NT2/D1 (cell line): ENCODE results near the gene PSMB5.
A peak's percentile ranks its signal among the peaks of the same experiment; 100 is the strongest.
"Not testable (repeated sequence)": the region's sequence is repeated elsewhere in the genome, so short reads cannot be mapped to it uniquely, and the experiment has no call there.

ENCODE experiments used
- DNase-seq: peaks from one replicate; pipeline ENCODE4 v3.0.0-alpha.2; 2011; ENCODE audit warnings: low read depth, low spot score
- H3K27me3 ChIP-seq: 2 replicates; pipeline ENCODE4 v1.6.0; 2011; ENCODE audit warnings: mild to moderate bottlenecking; ENCODE audit not compliant: insufficient read length, insufficient read depth
- H3K36me3 ChIP-seq: 2 replicates; pipeline ENCODE4 v1.6.1; 2011; ENCODE audit warnings: mild to moderate bottlenecking, low read length, mixed read lengths; ENCODE audit not compliant: insufficient read depth, insufficient read length
- H3K4me1 ChIP-seq: 2 replicates; pipeline ENCODE4 v1.5.1; 2011; ENCODE audit not compliant: insufficient read depth, insufficient read length
- H3K4me3 ChIP-seq: 2 replicates; pipeline ENCODE4 v1.5.1; 2011; ENCODE audit warnings: low read depth; ENCODE audit not compliant: insufficient read length
- H3K9ac ChIP-seq: 2 replicates; pipeline ENCODE4 v1.6.0; 2011; ENCODE audit warnings: low read depth; ENCODE audit not compliant: insufficient read length
- H3K9me3 ChIP-seq: 2 replicates; pipeline ENCODE4 v1.5.1; 2011; ENCODE audit warnings: mild to moderate bottlenecking, low read length; ENCODE audit not compliant: insufficient read depth
- SUZ12 ChIP-seq: IDR thresholded peaks from 2 replicates; pipeline ENCODE4 v1.6.1; 2011; ENCODE audit not compliant: insufficient read length, insufficient read depth; ENCODE audit errors: extremely low read depth
- YY1 ChIP-seq: IDR thresholded peaks from 2 replicates; pipeline ENCODE4 v1.6.1; 2011; ENCODE audit not compliant: insufficient read length, insufficient read depth
- ZNF274 ChIP-seq: IDR thresholded peaks from 2 replicates; pipeline ENCODE4 v1.6.1; 2011; ENCODE audit warnings: mild to moderate bottlenecking, low read depth, low read length

PSMB5 gene

GRCh38 chr14:23006544-23007419, 27.9 kb downstream of the PSMB5 start:
- TF ChIP-seq SUZ12 = no peak
- TF ChIP-seq ZNF274 = no peak
- TF ChIP-seq YY1 = peak; percentile 68
- Histone ChIP-seq H3K9me3 (no peaks in the 10 kb centered on the region), H3K27me3 (no peaks in the 10 kb centered on the region), H3K36me3 (no peaks in the 10 kb centered on the region), H3K4me3 (peak overlapping the region; percentile 78), H3K4me1 (no peaks in the 10 kb centered on the region), H3K9ac (peak overlapping the region; percentile 97)
- peak; percentile 90 for DNase-seq

- H3K4me3 ChIP-seq = peak overlapping the region; percentile 78
- H3K36me3 ChIP-seq = no peaks in the 10 kb centered on the region
- TF ChIP-seq YY1 (no peak), SUZ12 (no peak), ZNF274 (no peak)
- DNase-seq = no peak
- no peaks in the 10 kb centered on the region for H3K27me3 ChIP-seq
- H3K4me1 ChIP-seq = no peaks in the 10 kb centered on the region
- peak overlapping the region; percentile 97 for H3K9ac ChIP-seq
- H3K9me3 ChIP-seq = no peaks in the 10 kb centered on the region
Observed at GRCh38 chr14:23006188-23006534, 28.5 kb downstream of the PSMB5 start.

DNA sequence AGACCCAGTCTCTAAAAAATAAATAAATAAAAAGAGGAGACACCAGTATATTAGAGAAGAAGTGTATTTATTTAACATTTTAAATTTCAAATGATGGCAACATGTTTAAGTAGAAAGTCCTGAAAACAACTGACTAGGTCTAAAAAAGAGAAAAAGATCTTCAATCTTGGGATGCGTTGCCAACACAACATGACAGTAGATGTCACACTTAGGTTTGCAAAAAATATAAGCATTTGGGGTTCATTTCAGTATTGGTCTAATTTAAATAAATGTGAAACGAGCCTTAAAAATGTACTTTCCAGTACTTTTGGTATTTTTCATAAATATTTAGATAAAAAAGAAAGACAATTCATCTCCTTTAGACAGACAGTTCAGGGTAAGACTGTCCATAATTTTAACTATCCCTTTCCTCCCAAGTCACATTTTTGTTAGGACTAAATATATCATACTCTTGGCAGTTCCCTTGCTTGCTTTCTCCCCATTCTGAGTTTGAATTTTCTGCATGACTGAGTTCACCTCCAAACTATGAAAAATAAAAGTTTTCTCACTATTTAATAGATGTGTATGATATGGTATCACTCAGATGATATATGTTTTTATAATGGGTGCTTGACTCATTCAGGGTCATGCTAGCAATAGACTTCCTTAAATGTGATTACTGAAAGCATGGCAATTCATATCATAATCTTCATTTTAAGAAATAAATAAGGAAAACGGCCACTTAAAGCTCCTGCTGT, 29.1 kb downstream of the PSMB5 start:
- Histone ChIP-seq H3K4me3 (no peak overlapping the region), H3K36me3 (no peaks in the 10 kb centered on the region), H3K9me3 (no peaks in the 10 kb centered on the region), H3K27me3 (no peaks in the 10 kb centered on the region), H3K4me1 (no peaks in the 10 kb centered on the region), H3K9ac (no peak overlapping the region)
- no peak for DNase-seq
- TF ChIP-seq ZNF274 (no peak; the same call in 1 of the 2 replicates), SUZ12 (no peak), YY1 (no peak)

- not testable (repeated sequence) for DNase-seq, H3K36me3 ChIP-seq, H3K9ac ChIP-seq, H3K4me1 ChIP-seq, H3K9me3 ChIP-seq, H3K4me3 ChIP-seq, H3K27me3 ChIP-seq
Observed at GRCh38 chr14:23004274-23004673, 30.4 kb downstream of the PSMB5 start.

GRCh38 chr14:23002592-23002991, 32.1 kb downstream of the PSMB5 start:
- H3K27me3 ChIP-seq = no peaks in the 10 kb centered on the region
- no peak overlapping the region for H3K9ac ChIP-seq
- no peak for DNase-seq
- no peak overlapping the region for H3K4me3 ChIP-seq
- no peaks in the 10 kb centered on the region for H3K9me3 ChIP-seq
- TF ChIP-seq YY1 (no peak), ZNF274 (no peak), SUZ12 (no peak)
- no peaks in the 10 kb centered on the region for H3K4me1 ChIP-seq
- H3K36me3 ChIP-seq = peaks cover 4% of the 10 kb centered on the region

- TF ChIP-seq SUZ12 = no peak
- TF ChIP-seq ZNF274 = no peak
- TF ChIP-seq YY1 = no peak
Observed at GRCh38 chr14:23000860-23001259, 33.8 kb downstream of the PSMB5 start.

DNA sequence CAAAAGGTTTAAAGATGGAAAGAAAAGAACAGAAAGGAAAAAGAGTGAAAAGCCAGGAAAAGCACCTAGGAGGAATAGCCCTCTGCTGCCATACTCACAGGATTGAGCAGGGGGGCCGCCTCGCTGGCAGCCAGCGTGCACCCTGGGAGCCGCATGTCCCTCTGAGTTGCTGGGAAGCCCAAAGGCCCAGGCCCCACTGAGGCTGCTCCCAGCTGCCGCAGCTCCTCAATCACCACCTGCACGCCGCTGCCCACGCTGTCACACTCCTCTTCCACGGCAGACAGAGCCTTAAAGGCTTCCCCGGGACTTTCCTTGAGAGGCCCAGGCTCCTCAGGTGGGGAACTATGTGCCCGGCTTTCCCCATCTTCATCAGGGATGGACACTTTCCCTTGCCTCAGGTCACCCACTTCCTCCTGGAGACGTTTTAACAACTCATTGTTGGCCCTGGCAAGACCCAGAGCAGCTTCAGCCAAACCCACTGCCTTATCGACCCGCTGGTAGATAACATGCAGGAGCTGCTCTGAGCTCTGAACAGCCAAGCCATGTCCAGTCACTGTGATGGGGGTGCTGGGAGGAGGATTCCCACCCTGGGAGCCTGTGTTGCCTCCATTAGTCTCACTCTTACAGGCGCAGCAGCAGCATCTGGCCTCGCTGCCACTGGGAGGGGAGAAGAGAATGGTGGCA, 36.2 kb downstream of the PSMB5 start:
- no peak overlapping the region for H3K4me3 ChIP-seq
- no peak for TF ChIP-seq ZNF274
- no peak for TF ChIP-seq YY1
- no peak for TF ChIP-seq SUZ12
- no peaks in the 10 kb centered on the region for H3K4me1 ChIP-seq
- H3K27me3 ChIP-seq = no peaks in the 10 kb centered on the region
- peaks cover 4% of the 10 kb centered on the region for H3K36me3 ChIP-seq
- no peaks in the 10 kb centered on the region for H3K9me3 ChIP-seq
- no peak for DNase-seq
- H3K9ac ChIP-seq = no peak overlapping the region

More at GRCh38 chr14:23000860-23001259, 33.8 kb downstream of the PSMB5 start:
- DNase-seq = no peak
- no peaks in the 10 kb centered on the region for H3K27me3 ChIP-seq
- H3K4me3 ChIP-seq = no peak overlapping the region
- no peaks in the 10 kb centered on the region for H3K4me1 ChIP-seq
- peaks cover 4% of the 10 kb centered on the region for H3K36me3 ChIP-seq
- no peak overlapping the region for H3K9ac ChIP-seq
- H3K9me3 ChIP-seq = no peaks in the 10 kb centered on the region
